GM21423 (cell line): Measurements from ENCODE around the gene SFXN3.
A peak's percentile ranks its signal among the peaks of the same experiment; 100 is the strongest.

ENCODE experiments used
- ATAC-seq: cut with Tn5 transposase; IDR thresholded peaks from one replicate; pipeline ENCODE4 v1.9.1; 2021; ENCODE audit warnings: mild to moderate bottlenecking, moderate library complexity; ENCODE audit not compliant: unreplicated experiment

The SFXN3 gene

DNA sequence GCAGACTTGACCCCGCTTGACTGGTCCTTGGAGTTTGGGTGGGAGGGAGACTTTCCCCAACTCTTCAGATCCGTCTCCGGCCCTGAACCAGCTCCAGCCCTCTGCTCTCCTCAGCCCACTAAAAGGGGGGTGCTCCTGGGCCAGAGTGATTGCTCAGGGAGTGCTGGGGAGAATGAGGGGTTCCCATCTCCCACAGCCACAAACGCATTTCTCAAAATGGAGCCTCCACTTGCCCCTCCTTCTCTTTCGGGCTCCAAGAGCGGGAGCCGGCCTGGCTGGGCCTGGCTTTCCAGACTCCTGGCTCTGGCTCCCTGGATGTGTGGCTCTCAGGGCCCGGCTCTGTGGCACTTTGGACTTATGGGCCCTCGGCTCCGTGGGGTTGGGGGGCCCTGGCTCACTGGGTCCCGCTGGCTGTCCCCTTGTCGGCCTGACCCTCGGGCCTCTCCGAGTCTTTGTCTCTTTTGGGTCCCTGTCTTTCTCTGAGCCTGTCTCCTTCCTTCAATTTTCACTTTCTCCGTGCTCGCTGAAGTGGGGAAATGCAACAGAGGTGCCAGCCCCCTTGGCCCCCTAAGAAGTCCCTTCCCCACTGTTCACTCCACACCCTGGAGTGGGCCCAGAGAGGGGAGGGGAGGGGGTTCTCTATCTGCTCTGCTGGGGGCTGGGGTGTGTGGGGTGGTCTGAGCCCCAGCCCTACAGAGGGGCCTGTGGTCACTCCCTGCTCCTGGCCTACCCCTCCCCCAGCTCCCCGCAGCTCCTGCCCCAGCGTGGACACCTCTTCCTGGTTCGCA is 30.7 kb upstream of the SFXN3 start:
- no peak for ATAC-seq

DNA sequence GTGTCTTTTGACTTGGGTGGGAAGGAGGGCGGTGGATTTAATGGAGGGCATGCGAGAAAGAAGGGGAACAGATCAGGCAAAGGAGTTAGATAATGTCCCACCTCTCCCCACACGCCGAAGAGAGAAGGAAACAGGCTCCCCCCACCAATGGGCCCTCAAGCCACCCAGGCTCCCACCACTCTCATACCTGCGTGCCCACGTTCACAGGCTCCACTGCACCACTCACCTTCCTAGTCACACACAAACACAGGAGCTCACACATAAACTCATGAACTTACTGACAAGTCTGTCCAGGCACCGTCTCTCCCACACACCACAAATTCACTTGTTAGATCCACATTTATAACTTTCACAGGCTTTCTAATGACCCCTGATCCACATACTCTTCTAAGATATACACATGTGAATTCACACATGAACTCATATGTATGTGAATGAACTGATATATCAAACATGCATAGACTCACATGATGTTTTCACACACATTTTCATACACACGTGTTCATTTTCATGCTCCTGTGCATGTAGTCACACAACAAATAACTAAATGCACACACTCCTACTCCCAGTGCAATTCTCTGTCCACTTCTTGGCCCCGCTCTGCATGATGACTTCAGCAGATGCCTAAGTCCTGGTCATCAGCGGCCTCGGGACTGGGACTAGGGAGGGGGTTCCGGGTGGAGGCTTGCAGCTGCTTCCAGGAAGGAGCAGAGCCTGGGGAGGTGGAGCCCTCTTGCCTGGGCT is 29.9 kb upstream of the SFXN3 start:
- no peak for ATAC-seq

DNA sequence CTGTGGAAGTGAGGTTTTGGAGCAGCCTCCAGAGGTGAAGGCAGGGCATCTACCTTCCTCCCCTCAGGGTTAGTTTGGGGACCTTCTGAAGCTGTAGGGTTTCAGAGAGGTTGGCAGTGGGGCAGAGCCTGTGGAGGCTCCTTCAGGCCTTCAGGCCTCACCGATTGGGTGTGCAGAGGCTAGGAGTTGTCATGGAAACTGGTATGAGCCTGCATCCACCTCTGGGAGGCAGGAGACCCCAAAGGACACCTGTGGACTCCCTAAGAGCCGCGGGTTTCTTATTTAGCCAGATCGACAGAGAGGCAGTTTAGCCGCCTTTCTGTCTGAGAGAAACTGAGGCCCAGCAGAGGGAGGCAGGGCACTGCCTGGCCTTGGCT is 29.4 kb upstream of the SFXN3 start:
- no peak for ATAC-seq

DNA sequence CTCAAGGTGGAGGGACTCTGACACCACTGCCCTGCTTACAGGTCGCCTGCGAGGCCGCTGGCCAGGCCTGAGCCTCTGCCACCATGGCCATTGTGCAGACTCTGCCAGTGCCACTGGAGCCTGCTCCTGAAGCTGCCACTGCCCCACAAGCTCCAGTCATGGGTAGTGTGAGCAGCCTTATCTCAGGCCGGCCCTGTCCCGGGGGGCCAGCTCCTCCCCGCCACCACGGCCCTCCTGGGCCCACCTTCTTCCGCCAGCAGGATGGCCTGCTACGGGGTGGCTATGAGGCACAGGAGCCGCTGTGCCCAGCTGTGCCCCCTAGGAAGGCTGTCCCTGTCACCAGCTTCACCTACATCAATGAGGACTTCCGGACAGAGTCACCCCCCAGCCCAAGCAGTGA is 28.6 kb upstream of the SFXN3 start:
- ATAC-seq, result no peak

DNA sequence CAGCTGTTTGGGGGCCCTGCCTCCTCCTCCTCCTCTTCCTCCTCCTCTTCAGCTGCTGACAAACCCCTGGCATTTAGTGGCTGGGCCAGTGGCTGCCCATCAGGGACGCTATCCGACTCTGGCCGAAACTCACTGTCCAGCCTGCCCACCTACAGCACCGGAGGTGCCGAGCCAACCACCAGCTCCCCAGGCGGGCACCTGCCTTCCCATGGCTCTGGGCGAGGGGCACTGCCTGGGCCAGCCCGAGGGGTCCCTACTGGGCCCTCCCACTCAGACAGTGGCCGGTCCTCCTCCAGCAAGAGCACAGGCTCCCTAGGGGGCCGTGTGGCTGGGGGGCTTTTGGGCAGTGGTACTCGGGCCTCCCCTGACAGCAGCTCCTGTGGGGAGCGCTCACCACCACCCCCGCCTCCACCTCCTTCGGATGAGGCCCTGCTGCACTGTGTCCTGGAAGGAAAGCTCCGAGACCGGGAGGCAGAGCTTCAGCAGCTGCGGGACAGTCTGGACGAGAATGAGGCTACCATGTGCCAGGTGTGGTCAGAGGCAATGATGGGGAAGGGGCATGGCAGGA is 27.3 kb upstream of the SFXN3 start:
- ATAC-seq, result no peak

DNA sequence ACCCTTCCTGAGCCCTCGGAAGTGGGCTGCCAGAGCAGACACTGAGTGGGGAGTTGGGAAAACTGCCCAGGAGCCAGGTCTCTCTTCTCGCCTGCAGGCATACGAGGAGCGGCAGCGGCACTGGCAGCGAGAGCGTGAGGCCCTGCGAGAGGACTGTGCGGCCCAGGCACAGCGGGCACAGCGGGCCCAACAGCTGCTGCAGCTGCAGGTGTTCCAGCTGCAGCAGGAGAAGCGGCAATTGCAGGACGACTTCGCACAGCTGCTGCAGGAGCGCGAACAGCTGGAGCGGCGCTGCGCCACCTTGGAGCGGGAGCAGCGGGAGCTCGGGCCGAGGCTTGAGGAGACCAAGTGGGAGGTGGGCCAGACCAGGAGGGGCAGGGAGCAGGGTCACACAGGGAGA is 25.7 kb upstream of the SFXN3 start:
- ATAC-seq, result no peak

DNA sequence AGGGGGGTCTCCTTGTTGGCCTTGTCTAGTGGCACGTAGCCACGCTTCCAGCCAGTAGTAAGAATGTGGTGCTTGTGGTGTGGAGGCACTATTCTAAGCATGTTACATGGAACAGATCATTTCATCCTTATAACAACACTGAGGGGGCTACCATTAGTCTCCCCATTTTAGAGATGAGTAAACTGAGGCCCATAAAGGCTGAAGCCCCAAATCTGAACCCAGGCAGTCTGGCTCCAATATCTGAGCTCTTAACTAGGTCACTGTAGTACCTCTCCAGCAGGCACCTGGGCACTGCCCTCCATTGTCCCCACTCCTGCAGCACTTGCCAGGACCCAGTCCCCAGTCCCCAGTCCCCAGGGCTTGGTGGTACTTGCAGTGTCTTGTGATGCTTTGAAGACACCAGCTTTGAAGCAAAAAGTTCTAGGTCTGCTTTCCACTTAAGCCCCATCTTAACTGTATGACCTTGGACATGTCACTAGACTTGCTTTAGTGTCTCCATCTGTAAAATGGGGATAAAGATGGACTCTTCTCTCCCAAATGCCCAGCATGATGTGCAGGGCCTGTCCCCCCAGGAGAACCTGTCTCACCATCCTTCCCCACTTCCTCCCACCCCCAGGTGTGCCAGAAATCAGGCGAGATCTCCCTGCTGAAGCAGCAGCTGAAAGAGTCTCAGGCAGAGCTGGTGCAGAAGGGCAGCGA is 25.0 kb upstream of the SFXN3 start:
- ATAC-seq, result no peak

DNA sequence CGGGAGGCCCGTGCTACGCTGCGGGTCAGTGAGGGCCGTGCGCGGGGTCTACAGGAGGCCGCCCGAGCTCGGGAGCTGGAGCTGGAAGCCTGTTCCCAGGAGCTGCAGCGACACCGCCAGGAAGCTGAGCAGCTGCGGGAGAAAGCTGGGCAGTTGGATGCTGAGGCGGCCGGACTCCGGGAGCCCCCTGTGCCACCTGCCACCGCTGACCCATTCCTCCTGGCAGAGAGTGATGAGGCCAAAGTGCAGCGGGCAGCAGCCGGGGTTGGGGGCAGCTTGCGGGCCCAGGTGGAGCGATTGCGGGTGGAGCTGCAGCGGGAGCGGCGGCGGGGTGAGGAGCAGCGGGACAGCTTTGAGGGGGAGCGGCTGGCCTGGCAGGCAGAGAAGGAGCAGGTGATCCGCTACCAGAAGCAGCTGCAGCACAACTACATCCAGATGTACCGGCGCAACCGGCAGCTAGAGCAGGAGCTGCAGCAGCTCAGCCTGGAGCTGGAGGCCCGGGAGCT is 24.4 kb upstream of the SFXN3 start:
- ATAC-seq, result no peak

DNA sequence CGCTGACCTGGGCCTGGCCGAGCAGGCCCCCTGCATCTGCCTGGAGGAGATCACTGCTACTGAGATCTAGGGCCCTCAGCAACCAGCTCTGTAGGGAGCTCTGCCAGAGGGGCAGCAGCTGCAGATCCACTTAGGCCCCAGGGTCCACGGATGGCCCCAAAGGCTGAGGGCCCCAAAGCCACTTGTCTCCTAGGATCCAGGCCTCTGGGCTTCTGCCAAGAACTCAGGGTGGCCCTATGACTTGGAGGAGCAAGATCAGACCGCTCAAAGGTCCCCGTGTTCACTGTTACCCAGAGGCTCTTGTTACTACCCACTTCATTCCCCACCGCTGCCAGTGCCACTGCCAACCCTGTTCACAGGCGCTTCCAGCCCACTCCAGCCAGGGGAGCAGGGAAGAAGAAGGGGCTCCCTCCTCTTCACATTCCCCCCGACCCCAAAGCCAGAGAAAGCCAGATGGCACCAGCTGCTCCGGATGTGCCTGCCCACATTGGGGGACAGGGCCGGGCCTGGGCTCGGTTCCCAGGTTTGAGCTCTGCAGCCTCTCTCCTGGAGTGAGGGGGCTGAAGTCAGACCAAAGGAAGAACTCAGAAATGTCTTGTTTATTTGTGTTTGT is 23.8 kb upstream of the SFXN3 start:
- ATAC-seq, result no peak

DNA sequence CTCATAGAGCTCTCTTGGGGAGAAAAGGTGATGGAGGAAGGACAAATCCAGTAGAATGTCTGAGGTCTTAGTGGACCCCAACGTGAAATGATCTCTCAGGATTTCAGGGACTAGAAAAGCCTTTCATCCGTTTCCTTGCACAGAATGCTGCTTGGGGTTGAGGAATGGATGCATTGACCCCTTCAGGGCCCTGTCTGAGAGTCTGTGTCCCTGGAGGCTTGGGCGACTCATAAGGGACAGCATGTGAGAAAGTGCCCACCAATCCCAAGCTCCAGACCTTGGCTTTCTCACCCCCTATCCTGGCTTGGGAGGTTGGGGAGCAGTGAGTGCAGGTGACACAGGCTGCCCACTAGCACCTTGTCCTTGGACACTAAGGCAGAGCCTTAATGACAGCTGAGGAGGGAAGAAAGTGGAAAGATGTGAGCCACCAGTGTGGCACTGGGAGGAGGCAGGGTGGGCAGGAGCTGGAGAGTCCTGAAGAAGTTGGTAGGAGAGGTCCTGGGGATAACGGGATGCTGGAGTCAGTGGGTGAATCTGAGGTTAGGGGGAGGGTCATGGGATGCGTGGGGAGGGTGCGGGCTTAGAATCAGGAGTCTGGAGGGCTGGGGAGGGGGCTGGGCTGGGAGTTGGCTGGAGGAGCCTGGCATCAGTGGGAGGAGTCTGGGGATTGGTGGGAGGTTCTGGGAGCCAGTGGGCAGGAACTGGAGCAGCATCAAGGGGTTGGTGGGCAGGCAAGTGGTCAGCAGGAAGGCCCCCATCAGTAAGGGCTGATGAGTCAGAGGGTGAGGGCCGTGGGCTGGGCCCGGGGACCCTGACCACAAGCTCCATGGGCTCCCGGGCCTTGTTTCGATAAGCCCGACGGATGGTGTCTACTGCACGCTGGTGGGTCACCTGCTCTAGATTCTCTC is 22.9 kb upstream of the SFXN3 start:
- ATAC-seq, result no peak

DNA sequence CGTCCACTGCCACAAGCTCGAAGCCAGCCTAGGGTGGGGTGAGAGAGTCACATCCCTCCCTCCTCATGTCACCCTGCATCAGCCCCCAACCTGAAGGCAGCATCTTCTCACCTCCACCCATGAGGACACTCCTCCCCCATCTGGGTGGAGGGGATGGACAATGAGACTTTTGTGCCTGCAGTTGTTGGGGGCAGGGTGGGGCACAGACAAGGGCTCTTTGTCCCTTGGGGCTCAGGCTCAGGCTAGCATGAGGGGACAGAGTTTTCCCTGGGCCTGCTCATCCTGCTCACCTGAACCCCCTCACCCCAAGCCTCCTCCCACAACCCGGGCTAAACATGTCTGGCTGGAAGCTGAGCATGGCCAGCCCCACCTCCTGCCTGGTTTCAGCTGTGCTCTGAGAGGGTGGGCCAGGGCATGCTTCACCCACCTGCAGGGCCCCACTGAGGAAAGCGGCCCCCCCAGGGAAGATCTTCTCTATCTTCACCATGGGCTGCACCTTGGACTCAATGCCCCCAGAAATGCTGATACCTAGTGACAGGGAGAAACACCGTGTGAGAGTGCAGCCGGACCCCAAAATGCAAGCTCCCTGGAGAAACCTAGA is 22.1 kb upstream of the SFXN3 start:
- no peak for ATAC-seq

DNA sequence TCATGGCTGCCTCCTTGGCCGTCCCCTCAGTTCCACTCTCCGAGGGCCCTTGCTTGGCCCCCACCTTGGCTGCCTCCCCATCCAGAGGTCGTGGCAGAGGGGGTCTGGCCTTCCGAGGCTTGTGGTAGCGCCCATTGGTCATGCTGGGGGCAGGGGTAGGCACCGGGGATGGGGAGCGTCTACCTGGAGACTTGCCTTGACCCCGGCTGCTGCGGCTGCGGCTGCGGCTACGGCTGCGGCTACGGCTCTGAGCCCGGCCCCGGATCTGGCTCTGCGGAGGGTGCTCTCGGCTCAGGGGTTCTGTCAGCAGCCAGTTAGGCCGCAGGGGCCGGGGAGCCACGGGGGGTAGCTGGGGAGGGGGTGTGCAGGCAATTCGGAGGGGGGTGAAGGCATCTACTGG is 20.7 kb upstream of the SFXN3 start:
- ATAC-seq, result no peak

DNA sequence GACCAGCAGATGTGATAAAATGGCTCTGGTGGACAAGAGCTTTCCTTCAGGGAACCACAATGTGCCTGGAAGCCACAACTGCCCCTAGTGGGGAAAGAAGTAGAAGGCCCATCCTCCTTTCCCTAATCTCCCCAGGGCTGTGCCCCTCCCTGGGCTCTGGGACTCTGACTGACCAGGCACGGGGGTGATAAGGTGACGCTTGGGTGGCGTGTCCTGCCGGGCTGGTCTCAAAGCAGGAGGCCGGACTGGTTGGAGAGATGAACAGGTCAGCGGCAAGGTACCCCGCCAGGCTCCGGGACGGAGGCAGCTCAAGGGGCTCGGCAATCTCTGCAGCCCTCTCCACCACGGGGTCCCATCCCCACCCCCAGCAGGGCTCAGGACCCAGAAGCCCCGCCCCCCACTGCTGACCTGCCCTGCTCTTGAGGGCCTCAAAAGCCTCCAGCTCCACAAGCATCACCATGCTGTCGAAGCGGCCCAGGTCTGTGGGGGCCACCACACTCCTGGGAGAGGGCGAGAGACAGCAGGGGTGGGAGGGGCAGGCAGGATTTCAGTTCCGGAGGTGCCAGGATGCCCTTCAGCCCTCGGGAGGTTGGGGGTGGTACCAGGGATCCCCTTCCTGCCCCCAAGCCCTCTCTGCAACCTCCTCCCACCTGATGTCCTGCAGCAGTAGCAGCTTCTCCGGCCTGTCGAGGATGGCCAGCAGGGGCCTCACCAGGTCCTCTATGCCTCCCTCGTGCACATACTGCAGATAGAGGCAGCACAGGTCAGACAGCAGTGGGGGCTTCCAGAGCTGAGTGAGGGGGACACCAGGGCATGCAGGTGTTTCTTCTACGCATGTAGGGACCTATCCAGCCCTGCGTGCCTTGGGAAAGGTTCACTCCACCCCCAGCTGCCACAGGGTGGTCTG is 19.3 kb upstream of the SFXN3 start:
- ATAC-seq, result no peak

DNA sequence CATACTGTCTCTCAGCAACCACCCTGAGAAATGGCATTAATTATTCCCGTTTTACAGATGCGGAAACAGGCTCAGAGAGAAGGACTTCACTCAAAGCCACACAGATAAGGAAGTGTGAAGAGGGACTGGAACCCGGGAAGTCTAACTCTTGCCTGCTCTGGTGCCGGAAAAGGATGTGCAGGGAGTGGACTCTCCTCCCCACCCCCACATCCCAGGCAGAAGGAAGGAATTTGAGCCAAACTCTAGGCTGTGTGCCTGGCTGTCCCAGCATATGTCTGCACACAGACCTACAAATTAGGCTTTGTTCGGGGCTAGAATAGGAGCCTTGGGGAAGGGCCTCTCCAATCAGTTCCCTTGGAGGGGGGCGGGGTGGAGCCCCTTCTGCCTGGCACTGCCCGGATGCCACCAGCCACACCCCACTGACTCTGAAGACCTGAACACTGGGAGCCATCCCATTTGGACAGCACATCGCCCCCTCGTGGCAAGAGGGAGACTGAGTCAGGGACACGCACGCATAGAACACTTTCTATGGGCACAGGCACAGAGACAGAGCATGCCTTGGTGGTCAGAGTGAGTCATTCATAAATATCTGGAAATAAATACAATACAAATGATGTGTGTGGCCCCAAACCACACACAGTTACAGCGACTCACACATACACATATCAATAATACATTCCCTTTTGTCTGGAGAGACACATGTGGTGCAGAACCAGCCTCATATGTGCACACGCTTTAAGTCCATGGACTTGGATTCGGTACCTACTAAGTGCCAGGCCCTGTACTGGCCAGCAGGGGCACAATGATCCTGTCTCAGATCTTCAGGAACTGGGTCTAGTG is 18.3 kb upstream of the SFXN3 start:
- ATAC-seq, result peak; percentile 75

DNA sequence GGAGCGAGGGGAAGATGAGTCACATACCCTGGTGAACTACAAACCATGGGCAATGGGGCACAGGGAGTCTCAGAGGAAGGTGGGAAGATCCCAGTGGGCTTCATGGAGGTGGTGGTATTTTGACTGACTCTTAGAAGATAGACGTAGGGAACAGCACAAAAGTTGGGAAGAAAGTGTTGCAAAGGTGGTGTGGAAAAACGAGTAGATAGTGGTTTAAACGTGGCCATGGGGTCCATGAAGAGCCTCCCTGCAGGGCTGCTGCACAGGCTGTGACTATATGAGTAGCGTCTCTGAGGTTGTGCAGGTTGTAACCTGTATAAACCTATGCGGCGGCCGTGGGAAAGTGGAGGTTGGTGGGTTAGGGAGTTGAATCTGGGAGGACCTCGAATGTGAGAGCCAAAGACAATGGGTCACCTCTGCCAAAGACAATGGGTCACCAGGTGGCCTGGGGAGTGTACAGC is 17.6 kb upstream of the SFXN3 start:
- no peak for ATAC-seq

DNA sequence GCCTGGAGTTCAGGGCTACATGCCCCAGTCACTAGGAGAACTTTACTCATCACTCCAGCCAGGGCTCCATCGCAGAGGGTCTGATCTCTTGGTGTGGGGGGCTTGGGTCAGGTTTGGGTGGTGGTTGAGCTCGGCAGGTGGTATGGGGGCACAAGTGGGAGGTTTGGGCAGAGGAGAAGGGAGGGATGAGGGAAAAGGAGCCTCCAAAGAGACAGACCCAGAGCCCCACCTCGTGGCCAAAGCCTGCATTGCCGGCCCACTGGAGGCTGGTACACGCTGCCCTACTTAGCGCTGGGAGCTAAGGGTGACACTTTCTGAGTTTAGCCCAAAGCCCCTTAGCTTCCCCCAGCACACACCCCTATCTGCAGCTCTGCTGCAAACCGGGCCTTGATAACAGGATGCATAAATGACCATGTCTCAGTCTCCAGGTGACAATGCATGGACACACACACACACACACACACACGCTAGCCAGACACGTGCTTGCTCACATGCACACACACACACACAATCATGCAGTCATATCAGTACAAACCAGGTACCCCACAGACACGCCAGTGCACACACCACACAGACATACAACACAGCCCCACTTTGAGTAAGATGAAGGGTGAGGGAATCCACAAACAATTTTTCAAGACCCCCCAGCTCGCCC is 16.7 kb upstream of the SFXN3 start:
- ATAC-seq, result no peak

DNA sequence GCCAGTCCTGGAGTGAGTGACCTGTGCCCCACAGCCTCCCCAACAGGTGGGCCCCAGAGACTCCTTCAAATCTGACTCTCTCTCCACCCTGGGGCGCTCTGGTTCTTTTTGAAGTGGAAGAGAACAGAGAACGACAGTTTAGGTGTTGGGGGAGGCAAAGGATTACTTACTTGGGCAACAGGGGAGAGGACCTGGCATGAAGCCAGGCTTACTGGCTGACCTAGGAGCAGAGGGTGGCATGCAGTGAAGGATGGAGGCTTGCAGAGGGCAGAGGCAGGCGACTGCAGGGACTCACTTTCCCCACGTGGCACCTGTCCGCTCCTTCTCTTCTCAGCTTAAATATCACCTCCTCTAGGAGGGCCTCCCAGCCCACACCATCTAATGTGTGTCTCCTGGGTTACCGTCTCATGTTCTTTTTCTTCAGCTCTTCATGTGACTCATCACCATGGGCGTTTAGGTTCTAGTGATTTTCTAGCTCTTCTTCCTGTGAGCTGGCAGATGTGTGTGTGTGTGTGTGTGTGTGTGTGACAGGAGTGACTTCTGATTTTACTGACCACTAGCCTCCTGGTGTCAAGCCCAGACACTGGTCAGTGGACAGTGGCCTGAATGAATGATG is 16.0 kb upstream of the SFXN3 start:
- ATAC-seq, result no peak
